HG03571 (cell line): ENCODE data around the gene HDDC2.

ENCODE experiments used
- ATAC-seq: cut with Tn5 transposase; IDR thresholded peaks from one replicate; pipeline ENCODE4 v1.9.1; 2021; ENCODE audit not compliant: unreplicated experiment

The HDDC2 gene

GRCh38 chr6:125271486-125272159, 30.1 kb downstream of the HDDC2 start:
- ATAC-seq: no peak

- no peak for ATAC-seq
Measured at GRCh38 chr6:125270380-125270779, 31.4 kb downstream of the HDDC2 start.

- ATAC-seq: no peak
Measured at GRCh38 chr6:125269328-125269985, 32.3 kb downstream of the HDDC2 start.

GRCh38 chr6:125268765-125269164, 33.0 kb downstream of the HDDC2 start:
- ATAC-seq: no peak

GRCh38 chr6:125267806-125268523, 33.8 kb downstream of the HDDC2 start:
- ATAC-seq: no peak

GRCh38 chr6:125264476-125264875, 37.3 kb downstream of the HDDC2 start:
- ATAC-seq: no peak

GRCh38 chr6:125262016-125263013, 39.5 kb downstream of the HDDC2 start:
- no peak for ATAC-seq

- ATAC-seq: no peak
Measured at GRCh38 chr6:125259354-125259736, 42.4 kb downstream of the HDDC2 start.

GRCh38 chr6:125258651-125259353, 43.0 kb downstream of the HDDC2 start:
- ATAC-seq: no peak

GRCh38 chr6:125257351-125257750, 44.4 kb downstream of the HDDC2 start:
- no peak for ATAC-seq

GRCh38 chr6:125255201-125255600, 46.6 kb downstream of the HDDC2 start:
- no peak for ATAC-seq

GRCh38 chr6:125254321-125254720, 47.4 kb downstream of the HDDC2 start:
- no peak for ATAC-seq

- no peak for ATAC-seq
Measured at GRCh38 chr6:125253881-125254280, 47.9 kb downstream of the HDDC2 start.

- no peak for ATAC-seq
Measured at GRCh38 chr6:125252891-125253290, 48.9 kb downstream of the HDDC2 start.

GRCh38 chr6:125251516-125252220, 50.1 kb downstream of the HDDC2 start:
- no peak for ATAC-seq

- no peak for ATAC-seq
Measured at GRCh38 chr6:125250511-125250910, 51.3 kb downstream of the HDDC2 start.

GRCh38 chr6:125248136-125248535, 53.6 kb downstream of the HDDC2 start:
- no peak for ATAC-seq

- no peak for ATAC-seq
Measured at GRCh38 chr6:125246566-125246965, 55.2 kb downstream of the HDDC2 start.

GRCh38 chr6:125245523-125246264, 56.1 kb downstream of the HDDC2 start:
- no peak for ATAC-seq
